Measurements from ENCODE around the gene SLC30A7. TPM values are rescaled to one million over a fixed set of nuclear protein-coding genes. Genes with fewer than 3 reads are reported as not detected.

SLC30A7 gene
- total RNA-seq, 2 donors from 2014 or later = 26.8 to 54.7 TPM

GRCh38 chr1:100860397-100860991 lies 35.4 kb upstream of the SLC30A7 start:
- DNase-seq (ENCODE audit: low spot score) = no peak
- Histone ChIP-seq H3K9me3 (no peaks in the 10 kb centered on the region), H3K4me3 (no peak overlapping the region), H3K27ac (no peak overlapping the region), H3K27me3 (replicated peaks; ENCODE audit: insufficient read depth) (no peaks in the 10 kb centered on the region), H3K36me3 (no peaks in the 10 kb centered on the region), H3K4me1 (ENCODE audit: control insufficient read depth in 1 of 2, low read depth in 2 of 2) (no peaks in the 10 kb centered on the region)
- ATAC-seq (ENCODE audit: insufficient number of reproducible peaks, low FRiP score, low read depth) = no peak
- TF ChIP-seq CTCF (IDR thresholded peaks at IDR 0.05) = no peak

GRCh38 chr1:100861379-100861778 lies 34.5 kb upstream of the SLC30A7 start:
- Histone ChIP-seq H3K27me3 (replicated peaks; ENCODE audit: insufficient read depth) (no peaks in the 10 kb centered on the region), H3K27ac (no peak overlapping the region), H3K9me3 (no peaks in the 10 kb centered on the region), H3K4me1 (ENCODE audit: control insufficient read depth in 1 of 2, low read depth in 2 of 2) (peaks cover 0 to 8% of the 10 kb centered on the region in 2 donors), H3K36me3 (no peaks in the 10 kb centered on the region), H3K4me3 (no peak overlapping the region)
- TF ChIP-seq CTCF (IDR thresholded peaks at IDR 0.05) = no peak
- no peak for ATAC-seq (ENCODE audit: insufficient number of reproducible peaks, low FRiP score, low read depth)
- no peak for DNase-seq (ENCODE audit: low spot score)

- Histone ChIP-seq H3K36me3 (no peaks in the 10 kb centered on the region), H3K9me3 (no peaks in the 10 kb centered on the region), H3K27me3 (replicated peaks; ENCODE audit: insufficient read depth) (no peaks in the 10 kb centered on the region), H3K4me3 (no peak overlapping the region), H3K4me1 (ENCODE audit: control insufficient read depth in 1 of 2, low read depth in 2 of 2) (peaks cover 0 to 10% of the 10 kb centered on the region in 2 donors), H3K27ac (no peak overlapping the region)
- TF ChIP-seq CTCF (IDR thresholded peaks at IDR 0.05) = no peak
- DNase-seq (ENCODE audit: low spot score) = no peak
- ATAC-seq (ENCODE audit: insufficient number of reproducible peaks, low FRiP score, low read depth) = no peak
These were observed 33.3 kb upstream of the SLC30A7 start for GRCh38 chr1:100862591-100862990.

- no peaks in the 10 kb centered on the region for H3K9me3 ChIP-seq
- TF ChIP-seq CTCF (IDR thresholded peaks at IDR 0.05) = peak; percentile 66
- H3K27me3 ChIP-seq (replicated peaks; ENCODE audit: insufficient read depth) = no peaks in the 10 kb centered on the region
- DNase-seq (ENCODE audit: low spot score) = no peak
- peaks cover 0 to 10% of the 10 kb centered on the region in 2 donors for H3K4me1 ChIP-seq (ENCODE audit: control insufficient read depth in 1 of 2, low read depth in 2 of 2)
- no peak for ATAC-seq (ENCODE audit: insufficient number of reproducible peaks, low FRiP score, low read depth)
- no peaks in the 10 kb centered on the region for H3K36me3 ChIP-seq
- peak overlapping the region; percentile 53 for H3K4me3 ChIP-seq
- H3K27ac ChIP-seq = no peak overlapping the region
These were observed 29.6 kb upstream of the SLC30A7 start for GRCh38 chr1:100866041-100866900.

GRCh38 chr1:100866901-100867206 lies 29.0 kb upstream of the SLC30A7 start:
- ATAC-seq (ENCODE audit: insufficient number of reproducible peaks, low FRiP score, low read depth) (no peak), DNase-seq (ENCODE audit: low spot score) (no peak)
- no peak overlapping the region for H3K27ac ChIP-seq

More at GRCh38 chr1:100866901-100867206, 29.0 kb upstream of the SLC30A7 start:
- Histone ChIP-seq H3K4me1 (ENCODE audit: control insufficient read depth in 1 of 2, low read depth in 2 of 2) (peaks cover 0 to 10% of the 10 kb centered on the region in 2 donors), H3K9me3 (no peaks in the 10 kb centered on the region), H3K4me3 (no peak overlapping the region), H3K36me3 (no peaks in the 10 kb centered on the region), H3K27me3 (replicated peaks; ENCODE audit: insufficient read depth) (no peaks in the 10 kb centered on the region)
- TF ChIP-seq CTCF (IDR thresholded peaks at IDR 0.05) = no peak

All from thoracic aorta (tissue), 2 donors.